ENCODE data around the gene KIAA1586. TPM values are rescaled to one million over a fixed set of nuclear protein-coding genes. Genes with fewer than 3 reads are reported as not detected.

The KIAA1586 gene
- total and polyA plus RNA-seq, 2 donors (not counting 3 experiments of a cell fraction or from before 2014, with no cell fraction given) = 1.7 to 14.0 TPM

DNA sequence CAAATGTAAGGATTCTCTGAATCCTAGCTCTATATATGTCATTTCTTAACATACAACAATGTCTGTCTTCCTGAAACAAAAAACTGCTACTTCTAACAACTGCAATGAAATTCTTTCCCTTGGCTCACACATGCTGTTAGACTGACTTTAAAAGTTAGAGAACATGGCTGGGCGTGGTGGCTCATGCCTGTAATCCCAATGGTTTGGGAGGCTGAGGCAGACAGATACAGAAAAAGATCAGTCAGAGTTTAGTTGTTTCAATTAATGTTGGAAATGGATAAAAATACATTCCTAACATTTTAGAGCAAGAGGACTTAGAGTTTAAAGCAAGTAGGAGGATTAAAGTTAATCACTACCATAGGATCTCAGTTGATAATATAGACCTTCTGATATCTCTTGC is 28.7 kb upstream of the KIAA1586 start:
- Histone ChIP-seq H3K4me2 (ENCODE audit: insufficient read depth, low read length) (peak overlapping the region; percentile 74), H4K20me1 (replicated peaks; ENCODE audit: control insufficient read depth, extremely low read depth, insufficient read depth, low read length) (no peaks in the 10 kb centered on the region), H3K4me1 (ENCODE audit: control insufficient read depth, extremely low read depth, insufficient read depth, low read length) (peaks cover 4% of the 10 kb centered on the region), H3K9me1 (replicated peaks; ENCODE audit: control insufficient read depth, extremely low read depth, insufficient read depth, low read length) (no peaks in the 10 kb centered on the region), H3K79me2 (ENCODE audit: control insufficient read depth, insufficient read depth, low read length) (no peaks in the 10 kb centered on the region), H3K4me3 (replicated peaks in 1 of 3; ENCODE audit: insufficient read depth in 1 of 3, low read depth in 1 of 3, low read length in 3 of 3) (no peak overlapping the region), H3K27ac (ENCODE audit: insufficient read depth, low read depth, low read length) (no peak overlapping the region), H3K9ac (replicated peaks; ENCODE audit: extremely low read depth, insufficient read depth, low read length) (no peak overlapping the region), H3K9me3 (replicated peaks; ENCODE audit: control insufficient read depth, insufficient read depth, low read length) (no peaks in the 10 kb centered on the region), H3K27me3 (ENCODE audit: control insufficient read depth in 2 of 2, insufficient read depth in 2 of 2, low read length in 2 of 2) (no peaks in the 10 kb centered on the region), H2AFZ (ENCODE audit: low read depth, low read length) (peak overlapping the region; percentile 55), H3K36me3 (ENCODE audit: control insufficient read depth in 2 of 2, extremely low read depth in 1 of 2, insufficient read depth in 2 of 2, low read length in 2 of 2) (no peaks in the 10 kb centered on the region)
- POLR2A ChIA-PET = no interaction called here
- DNase-seq (ENCODE audit: low read depth, low spot score) = no peak
- dilution Hi-C loops (cut with MboI; ENCODE audit: extremely low pct_ligation_motif_present, low sequenced_read_pairs) (no loop called here), intact Hi-C loops (cut with micrococcal nuclease) (no loop called here)
- no peak for FAIRE-seq
- BruUV-seq (replicated peaks) = no TSS peak
- CTCF ChIA-PET = interaction anchor here (0.7 to 3.4 kb wide), 9 partner anchors 9 to 166 kb away, joined by 3 to 13 read pairs (median 5); partner anchors contain the start of gene BEND6
- no peak for TF ChIP-seq POLR2A (IDR thresholded peaks at IDR 0.05; ENCODE audit: low read depth, low read length)
- no peak for TF ChIP-seq POLR2AphosphoS5 (IDR thresholded peaks at IDR 0.05; ENCODE audit: insufficient read depth, low read depth, low read length)
- TF ChIP-seq, protein P1, sequence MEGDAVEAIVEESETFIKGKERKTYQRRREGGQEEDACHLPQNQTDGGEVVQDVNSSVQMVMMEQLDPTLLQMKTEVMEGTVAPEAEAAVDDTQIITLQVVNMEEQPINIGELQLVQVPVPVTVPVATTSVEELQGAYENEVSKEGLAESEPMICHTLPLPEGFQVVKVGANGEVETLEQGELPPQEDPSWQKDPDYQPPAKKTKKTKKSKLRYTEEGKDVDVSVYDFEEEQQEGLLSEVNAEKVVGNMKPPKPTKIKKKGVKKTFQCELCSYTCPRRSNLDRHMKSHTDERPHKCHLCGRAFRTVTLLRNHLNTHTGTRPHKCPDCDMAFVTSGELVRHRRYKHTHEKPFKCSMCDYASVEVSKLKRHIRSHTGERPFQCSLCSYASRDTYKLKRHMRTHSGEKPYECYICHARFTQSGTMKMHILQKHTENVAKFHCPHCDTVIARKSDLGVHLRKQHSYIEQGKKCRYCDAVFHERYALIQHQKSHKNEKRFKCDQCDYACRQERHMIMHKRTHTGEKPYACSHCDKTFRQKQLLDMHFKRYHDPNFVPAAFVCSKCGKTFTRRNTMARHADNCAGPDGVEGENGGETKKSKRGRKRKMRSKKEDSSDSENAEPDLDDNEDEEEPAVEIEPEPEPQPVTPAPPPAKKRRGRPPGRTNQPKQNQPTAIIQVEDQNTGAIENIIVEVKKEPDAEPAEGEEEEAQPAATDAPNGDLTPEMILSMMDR (IDR thresholded peaks at IDR 0.05; ENCODE audit: extremely low read depth in 1 of 2, insufficient read depth in 1 of 2, low read depth in 1 of 2, low read length in 2 of 2) = no peak
- no peak for TF ChIP-seq JUN (IDR thresholded peaks at IDR 0.05; ENCODE audit: borderline replicate concordance, insufficient read depth, insufficient read length, low read depth)
- TF ChIP-seq MYC (IDR thresholded peaks at IDR 0.05; ENCODE audit: low read depth, low read length) = no peak
- no peak for TF ChIP-seq EZH2 (IDR thresholded peaks at IDR 0.05; ENCODE audit: borderline replicate concordance, low read depth, low read length, severe bottlenecking)
- TF ChIP-seq GATA2 (IDR thresholded peaks at IDR 0.05; ENCODE audit: insufficient read depth, insufficient read length, low read depth, low read length) = no peak
- TF ChIP-seq, protein P2, sequence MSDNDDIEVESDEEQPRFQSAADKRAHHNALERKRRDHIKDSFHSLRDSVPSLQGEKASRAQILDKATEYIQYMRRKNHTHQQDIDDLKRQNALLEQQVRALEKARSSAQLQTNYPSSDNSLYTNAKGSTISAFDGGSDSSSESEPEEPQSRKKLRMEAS (IDR thresholded peaks at IDR 0.05; ENCODE audit: insufficient read depth, insufficient read length) = no peak
- no peak for TF ChIP-seq FOS (IDR thresholded peaks at IDR 0.05; ENCODE audit: borderline replicate concordance, insufficient read depth, low read length)

Measured in endothelial cell of umbilical vein (primary cell).